Ectodermal cell (in vitro differentiated cells): Measurements from ENCODE around the gene B3GAT1.

Source experiments
- H3K27ac ChIP-seq: 2 replicates; pipeline ENCODE4 v1.7.0; 2013; ENCODE audit warnings: mild to moderate bottlenecking, low read depth, low read length; ENCODE audit not compliant: insufficient read depth, poor library complexity, severe bottlenecking
- H3K27me3 ChIP-seq: 2 replicates; pipeline ENCODE4 v1.7.0; 2013; ENCODE audit warnings: mild to moderate bottlenecking, low read length; ENCODE audit not compliant: insufficient read depth, control insufficient read depth, poor library complexity, severe bottlenecking
- H3K36me3 ChIP-seq: one replicate; pipeline ENCODE4 v1.7.0; 2013; ENCODE audit warnings: low read length; ENCODE audit not compliant: control insufficient read depth, insufficient read depth
- H3K4me1 ChIP-seq: one replicate; pipeline ENCODE4 v1.7.0; 2013; ENCODE audit warnings: low read length; ENCODE audit not compliant: control insufficient read depth, insufficient read depth
- H3K4me3 ChIP-seq: 2 replicates; pipeline ENCODE4 v1.7.0; 2013; ENCODE audit warnings: low read depth, low read length, control low read depth; ENCODE audit not compliant: insufficient read depth
- H3K9me3 ChIP-seq: 2 replicates; pipeline ENCODE4 v1.7.0; 2013; ENCODE audit warnings: mild to moderate bottlenecking, low read length, moderate library complexity; ENCODE audit not compliant: control insufficient read depth
- WGBS, 2 experiments: methylation state at CpG; one replicate each; pipeline ENCODE4 v1.1.7; 2013; ENCODE audit warnings: missing lambda C conversion rate in 2 of 2; 5-methylcytosine and 5-hydroxymethylcytosine counted together

The B3GAT1 gene

GRCh38 chr11:134392953-134393615 lies 19.0 kb downstream of the B3GAT1 start:
- WGBS, 2 experiments, result 94 to 96% methylated on average over 21 of the region's 21 CpGs
- Histone ChIP-seq H3K27ac (no peak overlapping the region), H3K4me3 (no peak overlapping the region), H3K36me3 (peaks cover 4% of the 10 kb centered on the region), H3K27me3 (no peaks in the 10 kb centered on the region), H3K9me3 (no peaks in the 10 kb centered on the region), H3K4me1 (peaks cover 6% of the 10 kb centered on the region)

DNA sequence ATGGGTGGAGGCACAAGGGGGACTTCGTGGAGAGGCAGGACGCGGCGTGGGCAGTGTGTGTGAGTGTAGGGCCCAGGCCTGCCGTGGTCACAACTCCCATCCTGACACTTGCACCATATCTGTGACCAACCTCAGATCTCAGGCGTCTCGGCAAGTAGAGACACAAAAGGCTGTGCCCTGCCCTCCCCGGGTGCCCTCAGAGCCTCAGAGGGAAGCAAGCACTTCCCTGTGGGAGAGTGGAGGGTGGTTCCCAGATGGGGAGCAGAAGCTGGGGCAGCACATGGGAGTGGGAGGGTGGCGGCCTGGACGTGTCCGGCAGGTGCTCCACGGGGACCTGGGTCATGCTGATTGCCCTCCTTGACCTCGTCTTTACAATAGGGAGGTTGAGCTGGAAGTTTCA lies 20.4 kb downstream of the B3GAT1 start:
- WGBS, 2 experiments, result 93 to 95% methylated on average over 13 of the region's 13 CpGs
- Histone ChIP-seq H3K36me3 (peaks cover 4% of the 10 kb centered on the region), H3K27me3 (no peaks in the 10 kb centered on the region), H3K27ac (no peak overlapping the region), H3K9me3 (no peaks in the 10 kb centered on the region), H3K4me3 (no peak overlapping the region), H3K4me1 (peaks cover 6% of the 10 kb centered on the region)

- 91 to 92% methylated on average over 15 of the region's 15 CpGs for WGBS, 2 experiments
- Histone ChIP-seq H3K9me3 (no peaks in the 10 kb centered on the region), H3K36me3 (peaks cover 4% of the 10 kb centered on the region)
These were observed 21.1 kb downstream of the B3GAT1 start for GRCh38 chr11:134390706-134391569.

DNA sequence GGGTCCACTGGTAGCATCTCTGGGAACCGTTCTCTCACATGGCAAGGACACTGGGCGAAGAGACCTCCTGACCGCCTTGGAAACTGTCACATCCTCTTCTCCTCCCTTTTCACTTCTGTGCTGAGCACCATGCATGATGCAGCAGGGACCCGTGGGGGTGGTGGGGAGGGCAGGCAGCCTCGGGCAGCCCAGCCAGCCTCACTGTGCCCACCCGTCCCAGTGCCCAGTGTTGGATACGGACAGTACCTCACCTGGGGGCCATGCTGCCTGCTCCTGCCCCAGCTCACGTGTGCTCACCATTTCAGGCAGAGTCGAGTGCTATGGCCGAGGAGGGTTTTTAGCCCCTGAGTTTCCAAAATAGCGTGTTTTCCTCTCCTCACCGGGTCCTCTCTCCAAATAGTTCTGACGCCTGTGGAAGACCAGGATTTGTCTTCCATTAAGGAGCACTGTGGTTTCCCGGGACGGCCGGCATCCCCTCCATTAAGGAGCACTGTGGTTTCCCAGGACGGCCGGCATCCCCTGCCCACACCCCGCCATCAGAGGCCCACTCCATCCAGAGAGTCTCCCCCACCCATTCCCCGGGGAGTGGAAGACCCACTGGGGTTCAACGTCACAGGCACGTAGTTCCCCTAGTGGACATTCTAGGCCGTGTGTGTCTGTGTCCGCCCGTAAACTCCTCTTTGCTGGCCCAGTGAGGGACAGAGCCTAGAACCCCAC lies 22.4 kb downstream of the B3GAT1 start:
- no peaks in the 10 kb centered on the region for H3K27me3 ChIP-seq
- H3K4me1 ChIP-seq, result peaks cover 2% of the 10 kb centered on the region
- 94 to 95% methylated on average over 25 of the region's 25 CpGs for WGBS, 2 experiments
- H3K4me3 ChIP-seq, result no peak overlapping the region
- H3K9me3 ChIP-seq, result no peaks in the 10 kb centered on the region
- H3K27ac ChIP-seq, result no peak overlapping the region
- H3K36me3 ChIP-seq, result peaks cover 4% of the 10 kb centered on the region

More at GRCh38 chr11:134390706-134391569, 21.1 kb downstream of the B3GAT1 start:
- Histone ChIP-seq H3K4me3 (no peak overlapping the region), H3K4me1 (peaks cover 6% of the 10 kb centered on the region), H3K27me3 (no peaks in the 10 kb centered on the region), H3K27ac (no peak overlapping the region)

- 94% methylated on average over 4 of the region's 4 CpGs for whole genome bisulfite sequencing, 2 experiments
- no peak overlapping the region for H3K4me3 ChIP-seq
- H3K9me3 ChIP-seq, result no peaks in the 10 kb centered on the region
- H3K27ac ChIP-seq, result no peak overlapping the region
- peaks cover 4% of the 10 kb centered on the region for H3K36me3 ChIP-seq
- H3K27me3 ChIP-seq, result no peaks in the 10 kb centered on the region
- H3K4me1 ChIP-seq, result no peaks in the 10 kb centered on the region
These were observed 23.5 kb downstream of the B3GAT1 start for GRCh38 chr11:134388590-134388989.

GRCh38 chr11:134387501-134387900 lies 24.5 kb downstream of the B3GAT1 start:
- Histone ChIP-seq H3K9me3 (no peaks in the 10 kb centered on the region), H3K4me1 (no peaks in the 10 kb centered on the region), H3K27ac (no peak overlapping the region), H3K4me3 (no peak overlapping the region), H3K27me3 (no peaks in the 10 kb centered on the region), H3K36me3 (peaks cover 2% of the 10 kb centered on the region)
- WGBS, 2 experiments, result 96% methylated on average over 21 of the region's 21 CpGs

DNA sequence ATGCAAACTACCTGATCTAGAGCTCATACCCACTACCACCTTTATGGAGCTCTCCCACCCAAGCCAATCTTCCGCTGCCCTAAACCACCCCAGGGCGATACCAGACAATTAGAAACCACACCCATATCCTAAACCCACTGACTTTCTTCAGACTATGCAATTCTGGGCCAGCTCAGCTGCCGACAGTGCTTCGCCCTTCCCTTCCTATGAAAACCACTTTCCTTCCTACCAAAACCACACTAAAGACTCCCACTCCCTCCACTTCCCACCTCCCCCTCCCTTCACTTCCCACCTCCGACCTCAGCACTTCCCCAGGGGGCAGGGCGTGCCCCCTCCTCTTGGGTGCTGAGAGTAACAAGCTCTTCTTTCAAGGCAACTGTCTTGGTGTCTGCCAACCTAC lies 25.1 kb downstream of the B3GAT1 start:
- WGBS, 2 experiments, result 89 to 93% methylated on average over 6 of the region's 6 CpGs
- no peak overlapping the region for H3K27ac ChIP-seq
- H3K4me3 ChIP-seq, result no peak overlapping the region

DNA sequence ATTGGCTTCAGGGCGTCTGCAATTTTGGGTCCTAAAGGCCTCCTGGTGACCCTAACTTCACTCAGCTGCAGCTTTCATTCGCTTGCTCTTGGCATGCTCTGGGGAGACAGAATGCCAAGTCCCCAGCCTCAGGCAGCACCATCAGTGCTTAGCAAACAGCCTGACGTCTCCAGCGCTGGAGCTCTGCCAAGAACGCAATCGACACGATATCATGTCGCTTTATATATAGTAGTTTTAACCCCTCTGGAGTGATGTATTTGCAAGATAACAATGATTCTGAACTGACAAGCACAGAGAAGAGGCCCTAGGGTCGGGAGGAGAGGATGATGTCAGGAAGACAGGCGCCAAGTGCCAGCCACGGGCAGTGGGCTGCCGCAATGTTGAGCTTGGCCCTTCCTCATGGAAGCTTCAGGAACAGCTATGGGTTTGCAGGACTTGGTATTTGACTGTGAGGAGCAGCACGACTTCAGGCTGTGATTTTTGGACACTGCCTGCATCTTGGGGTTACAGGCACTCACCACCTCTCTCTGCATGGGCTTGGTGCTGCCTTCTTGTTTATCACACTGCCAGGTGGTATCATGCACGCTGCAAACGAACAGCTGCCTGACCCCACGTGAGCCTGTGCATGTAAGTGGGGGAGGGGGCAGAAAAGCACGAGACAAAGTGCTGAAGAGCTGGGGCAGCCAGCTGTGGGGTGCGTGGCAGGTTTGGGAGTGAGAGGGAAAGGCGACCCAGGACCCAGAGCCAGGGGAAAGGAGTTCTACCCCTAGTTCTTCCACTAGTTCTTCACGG lies 26.1 kb downstream of the B3GAT1 start:
- H3K9me3 ChIP-seq, result no peaks in the 10 kb centered on the region
- no peaks in the 10 kb centered on the region for H3K27me3 ChIP-seq
- H3K36me3 ChIP-seq, result peaks cover 7% of the 10 kb centered on the region
- 93 to 94% methylated on average over 20 of the region's 20 CpGs for WGBS, 2 experiments
- H3K4me3 ChIP-seq, result no peak overlapping the region
- no peaks in the 10 kb centered on the region for H3K4me1 ChIP-seq
- H3K27ac ChIP-seq, result no peak overlapping the region

More for the DNA sequence above, 25.1 kb downstream of the B3GAT1 start:
- Histone ChIP-seq H3K27me3 (no peaks in the 10 kb centered on the region), H3K36me3 (peaks cover 7% of the 10 kb centered on the region), H3K9me3 (no peaks in the 10 kb centered on the region), H3K4me1 (no peaks in the 10 kb centered on the region)

- Histone ChIP-seq H3K27ac (no peak overlapping the region), H3K4me1 (no peaks in the 10 kb centered on the region), H3K36me3 (peaks cover 12% of the 10 kb centered on the region), H3K4me3 (no peak overlapping the region), H3K27me3 (no peaks in the 10 kb centered on the region), H3K9me3 (no peaks in the 10 kb centered on the region)
- 94 to 95% methylated on average over 15 of the region's 15 CpGs for WGBS, 2 experiments
These were observed 26.9 kb downstream of the B3GAT1 start for GRCh38 chr11:134385171-134385570.
